Measurements from ENCODE around the gene ABLIM2.

Gene ABLIM2

DNA sequence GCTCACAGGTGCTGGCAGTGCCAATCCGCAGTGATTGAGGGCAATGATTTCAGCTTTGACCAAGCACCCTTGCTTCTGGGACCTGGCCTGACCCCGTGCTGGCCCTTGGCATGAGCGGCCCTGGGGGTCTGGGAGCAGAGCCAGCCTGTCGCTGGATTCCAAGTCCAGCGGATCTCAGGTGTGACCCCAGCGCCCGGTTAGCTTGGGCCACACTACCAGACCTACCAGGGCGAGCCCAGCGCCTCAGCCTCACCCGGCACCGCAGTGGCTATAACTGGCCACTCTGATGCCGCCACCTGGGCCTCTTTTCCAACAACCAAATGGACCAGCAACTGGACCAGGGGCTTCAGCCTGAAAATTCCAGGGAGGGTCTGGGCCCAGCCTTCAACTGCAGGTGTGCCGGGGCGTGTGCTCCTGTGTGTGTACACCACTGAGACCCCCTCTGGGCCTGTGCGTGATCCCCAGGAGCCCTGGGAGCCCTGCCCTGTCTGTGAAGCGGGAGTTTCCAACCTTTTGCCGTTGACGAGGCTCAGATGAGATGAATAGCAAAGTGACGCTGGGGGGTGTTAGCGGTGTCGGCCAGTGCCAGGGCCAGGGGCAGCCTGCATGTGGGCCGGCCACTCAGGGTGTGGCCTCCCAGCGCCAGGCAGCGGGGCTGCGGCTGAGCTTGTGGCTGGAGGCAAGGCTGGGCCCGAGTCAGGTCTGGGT lies 41.1 kb upstream of the ABLIM2 start:
- Histone ChIP-seq H3K4me1 (ENCODE audit: control insufficient read depth, insufficient read depth, low read length) (peaks cover 66% of the 10 kb centered on the region), H3K9ac (ENCODE audit: low read length) (peak overlapping the region; percentile 91), H3K9me3 (ENCODE audit: control insufficient read depth, low read length) (no peaks in the 10 kb centered on the region), H3K4me3 (ENCODE audit: low read length) (peak overlapping the region; percentile 72), H3K27me3 (ENCODE audit: control insufficient read depth, insufficient read depth, low read length) (no peaks in the 10 kb centered on the region), H3K36me3 (ENCODE audit: control insufficient read depth, insufficient read depth, low read length) (no peaks in the 10 kb centered on the region)

DNA sequence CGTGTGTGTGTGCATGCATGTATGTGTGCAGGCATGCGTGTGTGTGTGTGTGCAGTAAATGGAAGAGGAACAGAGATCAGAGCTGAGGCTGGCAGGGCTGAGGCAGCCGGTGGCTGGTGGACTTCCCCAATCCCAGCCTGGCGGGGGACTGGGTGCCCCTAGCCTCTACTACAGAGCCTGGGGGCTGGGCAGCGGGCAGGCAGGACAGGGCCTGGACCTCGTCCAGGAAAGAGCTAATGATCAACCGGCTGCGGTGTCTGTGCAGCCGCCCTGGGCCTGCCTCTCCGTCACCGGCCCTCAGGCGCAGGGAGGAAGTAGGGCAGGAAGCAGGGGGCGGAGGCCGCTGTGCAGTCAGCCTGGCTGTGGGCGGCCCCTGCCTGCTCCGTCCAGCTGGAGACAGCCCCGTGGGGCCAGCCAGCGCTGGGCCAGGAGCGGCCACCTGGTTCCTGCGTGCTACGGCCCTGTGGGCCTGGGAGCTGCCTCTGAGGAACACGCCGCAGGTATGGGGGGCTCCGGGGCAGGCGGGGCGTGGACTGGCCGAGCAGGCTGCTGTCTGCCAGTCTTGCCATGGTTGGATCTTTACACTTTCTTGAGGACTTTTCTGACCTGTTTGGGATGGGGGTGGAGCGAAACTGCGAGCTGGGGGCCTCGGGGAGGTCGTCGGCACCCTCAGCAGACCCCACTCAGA lies 40.4 kb upstream of the ABLIM2 start, which contains the start of gene SH3TC1:
TSS of gene SH3TC1 (plus strand) at position 385 of the 688 bp plus-strand sequence. CDS start 5,905 bp downstream, outside the sequence.
- peak within 1 kb of the TSS; percentile 91 for H3K9ac ChIP-seq (ENCODE audit: low read length)
- H3K9me3 ChIP-seq (ENCODE audit: control insufficient read depth, low read length) = no peaks in the 10 kb centered on the region
- H3K4me1 ChIP-seq (ENCODE audit: control insufficient read depth, insufficient read depth, low read length) = peaks cover 66% of the 10 kb centered on the region
- H3K27me3 ChIP-seq (ENCODE audit: control insufficient read depth, insufficient read depth, low read length) = no peaks in the 10 kb centered on the region
- no peaks in the 10 kb centered on the region for H3K36me3 ChIP-seq (ENCODE audit: control insufficient read depth, insufficient read depth, low read length)
- peak within 1 kb of the TSS; percentile 72 for H3K4me3 ChIP-seq (ENCODE audit: low read length)

- peak overlapping the region; percentile 9 for H3K9ac ChIP-seq (ENCODE audit: low read length)
- H3K27me3 ChIP-seq (ENCODE audit: control insufficient read depth, insufficient read depth, low read length) = no peaks in the 10 kb centered on the region
- no peaks in the 10 kb centered on the region for H3K36me3 ChIP-seq (ENCODE audit: control insufficient read depth, insufficient read depth, low read length)
- no peak overlapping the region for H3K4me3 ChIP-seq (ENCODE audit: low read length)
- H3K4me1 ChIP-seq (ENCODE audit: control insufficient read depth, insufficient read depth, low read length) = peaks cover 67% of the 10 kb centered on the region
- no peaks in the 10 kb centered on the region for H3K9me3 ChIP-seq (ENCODE audit: control insufficient read depth, low read length)
Measured at GRCh38 chr4:8198206-8198905, 39.7 kb upstream of the ABLIM2 start.

GRCh38 chr4:8197521-8197920 lies 38.9 kb upstream of the ABLIM2 start:
- no peaks in the 10 kb centered on the region for H3K27me3 ChIP-seq (ENCODE audit: control insufficient read depth, insufficient read depth, low read length)
- peaks cover 74% of the 10 kb centered on the region for H3K4me1 ChIP-seq (ENCODE audit: control insufficient read depth, insufficient read depth, low read length)
- no peaks in the 10 kb centered on the region for H3K9me3 ChIP-seq (ENCODE audit: control insufficient read depth, low read length)
- H3K4me3 ChIP-seq (ENCODE audit: low read length) = no peak overlapping the region
- H3K36me3 ChIP-seq (ENCODE audit: control insufficient read depth, insufficient read depth, low read length) = no peaks in the 10 kb centered on the region
- H3K9ac ChIP-seq (ENCODE audit: low read length) = no peak overlapping the region

GRCh38 chr4:8195841-8196458 lies 37.3 kb upstream of the ABLIM2 start:
- Histone ChIP-seq H3K4me3 (ENCODE audit: low read length) (no peak overlapping the region), H3K27me3 (ENCODE audit: control insufficient read depth, insufficient read depth, low read length) (no peaks in the 10 kb centered on the region), H3K36me3 (ENCODE audit: control insufficient read depth, insufficient read depth, low read length) (no peaks in the 10 kb centered on the region), H3K4me1 (ENCODE audit: control insufficient read depth, insufficient read depth, low read length) (peaks cover 70% of the 10 kb centered on the region), H3K9me3 (ENCODE audit: control insufficient read depth, low read length) (no peaks in the 10 kb centered on the region), H3K9ac (ENCODE audit: low read length) (no peak overlapping the region)

DNA sequence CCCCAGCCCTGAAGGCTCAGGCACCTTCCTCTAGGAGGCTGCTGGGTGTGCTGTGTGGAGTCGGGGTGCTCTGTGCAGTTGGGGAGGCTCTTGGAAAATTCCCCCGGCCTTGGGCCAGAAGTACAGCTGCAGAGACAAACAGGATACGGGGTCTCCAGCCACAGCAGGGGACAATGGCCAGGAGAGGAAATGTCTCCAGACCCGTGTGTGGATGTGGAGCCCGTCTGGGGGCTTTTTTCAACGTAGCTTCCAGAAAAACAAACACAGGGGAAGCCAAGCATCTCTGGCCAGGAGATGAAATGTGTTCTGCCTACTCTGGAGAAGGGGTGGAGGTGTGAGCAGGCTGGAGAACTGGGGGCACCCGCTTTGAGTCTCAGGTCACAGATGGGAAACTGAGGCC lies 36.8 kb upstream of the ABLIM2 start:
- Histone ChIP-seq H3K9ac (ENCODE audit: low read length) (no peak overlapping the region), H3K4me3 (ENCODE audit: low read length) (no peak overlapping the region), H3K4me1 (ENCODE audit: control insufficient read depth, insufficient read depth, low read length) (peaks cover 69% of the 10 kb centered on the region), H3K9me3 (ENCODE audit: control insufficient read depth, low read length) (no peaks in the 10 kb centered on the region), H3K27me3 (ENCODE audit: control insufficient read depth, insufficient read depth, low read length) (no peaks in the 10 kb centered on the region), H3K36me3 (ENCODE audit: control insufficient read depth, insufficient read depth, low read length) (no peaks in the 10 kb centered on the region)

DNA sequence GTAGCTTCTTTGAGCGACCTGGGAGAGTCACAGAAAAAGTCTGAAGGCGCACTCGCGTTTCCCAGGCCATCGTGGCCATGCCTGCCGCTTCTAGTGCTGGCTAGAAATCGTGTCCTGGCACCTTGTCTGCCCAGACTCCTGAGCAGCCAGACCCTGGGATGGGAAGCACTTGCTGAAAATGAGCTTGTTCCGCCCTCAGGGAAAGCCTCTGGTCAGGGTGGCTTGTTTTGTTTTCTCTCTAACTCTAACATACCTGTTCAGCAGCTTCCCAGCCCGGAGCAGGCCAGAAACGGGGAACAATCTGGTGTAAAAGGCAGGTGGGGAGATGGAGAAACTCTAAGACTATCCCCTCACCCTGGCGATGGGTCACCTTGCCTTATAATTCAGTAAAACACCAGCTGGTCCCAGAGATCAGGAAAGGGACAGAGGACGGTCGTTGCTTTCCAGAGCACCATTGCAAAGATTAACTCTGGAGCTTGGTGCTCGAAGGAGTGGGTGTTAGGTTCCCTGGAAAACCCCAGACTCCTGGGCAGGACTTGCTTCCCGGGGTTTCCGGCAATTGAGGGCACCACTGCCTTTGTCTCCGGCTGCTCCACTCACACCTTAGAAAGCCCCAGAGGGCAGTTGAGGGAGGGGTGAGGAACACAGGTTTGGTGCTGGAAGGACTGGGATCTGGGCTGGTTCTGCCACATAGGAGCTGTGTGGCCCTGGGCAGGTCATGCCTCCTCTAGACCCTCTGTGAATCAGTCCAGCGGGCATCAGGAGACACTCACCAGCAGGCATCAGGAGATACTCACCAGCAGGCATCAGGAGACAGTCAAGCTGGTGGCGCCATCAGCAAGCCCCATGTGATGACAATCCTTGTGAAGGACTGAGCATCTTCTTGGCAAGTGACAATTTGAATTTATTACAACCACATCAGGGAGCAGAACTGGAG lies 36.0 kb upstream of the ABLIM2 start:
- peaks cover 68% of the 10 kb centered on the region for H3K4me1 ChIP-seq (ENCODE audit: control insufficient read depth, insufficient read depth, low read length)
- H3K9me3 ChIP-seq (ENCODE audit: control insufficient read depth, low read length) = no peaks in the 10 kb centered on the region
- no peaks in the 10 kb centered on the region for H3K36me3 ChIP-seq (ENCODE audit: control insufficient read depth, insufficient read depth, low read length)
- H3K9ac ChIP-seq (ENCODE audit: low read length) = no peak overlapping the region
- H3K27me3 ChIP-seq (ENCODE audit: control insufficient read depth, insufficient read depth, low read length) = no peaks in the 10 kb centered on the region
- H3K4me3 ChIP-seq (ENCODE audit: low read length) = no peak overlapping the region

DNA sequence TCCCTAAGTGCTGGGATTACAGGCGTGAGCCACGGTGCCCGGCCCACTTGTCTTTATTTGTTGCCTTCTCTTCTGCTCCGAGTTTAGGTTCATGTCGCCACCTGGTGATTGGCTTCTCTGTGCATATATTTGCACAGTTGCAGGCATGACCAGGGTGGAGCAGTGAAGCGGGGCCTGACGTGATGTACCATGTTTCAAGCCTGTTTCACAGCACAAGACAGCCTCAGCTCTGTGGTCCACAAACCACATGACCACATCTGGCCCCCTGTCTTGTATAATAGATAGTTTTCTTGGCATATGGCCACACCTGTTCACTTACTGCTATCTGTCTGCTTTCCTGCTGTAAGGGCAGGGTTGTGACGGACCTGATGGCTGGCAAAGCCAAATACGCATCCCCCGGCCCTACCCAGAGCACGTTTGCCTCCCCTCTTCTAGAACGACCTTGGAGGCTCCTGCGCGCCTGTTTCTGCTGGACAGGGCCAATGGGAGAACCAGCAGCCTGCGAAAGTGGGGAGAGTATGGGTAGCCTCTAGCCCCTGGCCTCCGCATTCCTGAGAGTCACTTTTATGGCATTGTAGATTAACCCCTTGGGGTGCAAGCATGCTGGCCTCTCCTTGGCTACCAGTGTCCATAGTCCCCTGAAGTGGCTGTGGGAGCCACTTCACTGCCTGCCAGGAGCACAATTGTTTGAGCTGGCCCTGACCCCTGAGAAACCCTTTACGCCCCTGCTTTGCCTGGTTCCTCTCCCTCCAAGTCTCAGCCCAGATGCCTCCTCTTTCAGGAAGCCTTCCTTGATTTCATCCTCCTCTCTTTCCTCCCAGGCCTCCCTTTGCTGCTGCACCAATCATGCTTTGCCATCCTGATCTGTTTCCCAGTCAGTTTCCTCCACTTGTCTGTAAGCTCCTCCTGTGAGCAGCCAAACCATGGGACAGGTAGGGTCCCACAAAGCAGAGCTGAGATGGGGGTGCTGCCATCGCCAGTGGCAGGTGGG lies 34.4 kb upstream of the ABLIM2 start:
- Histone ChIP-seq H3K36me3 (ENCODE audit: control insufficient read depth, insufficient read depth, low read length) (no peaks in the 10 kb centered on the region), H3K27me3 (ENCODE audit: control insufficient read depth, insufficient read depth, low read length) (no peaks in the 10 kb centered on the region), H3K9me3 (ENCODE audit: control insufficient read depth, low read length) (no peaks in the 10 kb centered on the region), H3K4me1 (ENCODE audit: control insufficient read depth, insufficient read depth, low read length) (peaks cover 69% of the 10 kb centered on the region), H3K9ac (ENCODE audit: low read length) (no peak overlapping the region), H3K4me3 (ENCODE audit: low read length) (no peak overlapping the region)

- Histone ChIP-seq H3K4me3 (ENCODE audit: low read length) (no peak overlapping the region), H3K4me1 (ENCODE audit: control insufficient read depth, insufficient read depth, low read length) (peaks cover 63% of the 10 kb centered on the region), H3K27me3 (ENCODE audit: control insufficient read depth, insufficient read depth, low read length) (no peaks in the 10 kb centered on the region), H3K9me3 (ENCODE audit: control insufficient read depth, low read length) (no peaks in the 10 kb centered on the region), H3K36me3 (ENCODE audit: control insufficient read depth, insufficient read depth, low read length) (no peaks in the 10 kb centered on the region), H3K9ac (ENCODE audit: low read length) (peak overlapping the region; percentile 28)
Measured at GRCh38 chr4:8191136-8191747, 32.6 kb upstream of the ABLIM2 start.
